Keratinocyte (primary cell): ENCODE results near the gene CDIPT. TPM values are rescaled to one million over a fixed set of nuclear protein-coding genes. Genes with fewer than 3 reads are reported as not detected.

Source experiments
- DNase-seq: peaks from one replicate; pipeline ENCODE4 v3.0.0-alpha.2; 2011; ENCODE audit warnings: low read depth, missing footprints, low spot score
- FAIRE-seq: peaks from 2 replicates; lab custom pipeline; 2011; peaks lifted over from hg19 to GRCh38; lab: Jason Lieb, UNC
- H2AFZ ChIP-seq: 2 replicates; pipeline ENCODE4 v1.6.0; 2012; ENCODE audit warnings: low read length, control low read depth, inconsistent platforms; ENCODE audit not compliant: control insufficient read depth
- H3K27ac ChIP-seq: 2 replicates; pipeline ENCODE4 v1.5.1; 2011; ENCODE audit warnings: low read length; ENCODE audit not compliant: control insufficient read depth, insufficient read depth
- H3K27me3 ChIP-seq: 3 replicates; pipeline ENCODE4 v1.6.0; 2011; ENCODE audit warnings: low read length; ENCODE audit not compliant: control insufficient read depth, insufficient read depth; ENCODE audit errors: extremely low read depth
- H3K36me3 ChIP-seq, 2 experiments: 2 replicates in 1 of 2; 3 replicates in 1 of 2; pipeline ENCODE4 v1.5.1; 2011; ENCODE audit warnings: low read length in 2 of 2, mild to moderate bottlenecking in 1 of 2; ENCODE audit not compliant: control insufficient read depth in 2 of 2, insufficient read depth in 2 of 2; ENCODE audit errors: extremely low read depth in 1 of 2
- H3K4me1 ChIP-seq: 3 replicates; pipeline ENCODE4 v1.5.1; 2011; ENCODE audit warnings: low read length; ENCODE audit not compliant: control insufficient read depth, insufficient read depth; ENCODE audit errors: extremely low read depth
- H3K4me2 ChIP-seq: 3 replicates; pipeline ENCODE4 v1.6.0; 2011; ENCODE audit warnings: low read depth, low read length; ENCODE audit not compliant: control insufficient read depth, insufficient read depth; ENCODE audit errors: extremely low read depth
- H3K4me3 ChIP-seq, 3 experiments: fragments of 200-600 bp in 1 of 3; sonication (generic) in 1 of 3; 2 replicates in 2 of 3; 3 replicates in 1 of 3; pipeline ENCODE4 v1.5.1; 2011 to 2016; ENCODE audit warnings: low read length in 3 of 3, mild to moderate bottlenecking in 3 of 3, control low read depth in 2 of 3, inconsistent platforms in 1 of 3, low read depth in 1 of 3, mixed read lengths in 1 of 3, mixed run types in 1 of 3, moderate library complexity in 1 of 3; ENCODE audit not compliant: control insufficient read depth in 2 of 3, insufficient read depth in 2 of 3; ENCODE audit errors: extremely low read depth in 1 of 3
- H3K79me2 ChIP-seq: 2 replicates; pipeline ENCODE4 v1.6.0; 2012; ENCODE audit warnings: low read length; ENCODE audit not compliant: control insufficient read depth, insufficient read depth
- H3K9ac ChIP-seq: 3 replicates; pipeline ENCODE4 v1.6.0; 2011; ENCODE audit warnings: low read length; ENCODE audit not compliant: control insufficient read depth, insufficient read depth; ENCODE audit errors: extremely low read depth
- H3K9me1 ChIP-seq: 3 replicates; pipeline ENCODE4 v1.6.0; 2011; ENCODE audit warnings: low read length; ENCODE audit not compliant: control insufficient read depth, insufficient read depth; ENCODE audit errors: extremely low read depth
- H3K9me3 ChIP-seq: 2 replicates; pipeline ENCODE4 v1.5.1; 2012; ENCODE audit warnings: low read depth, low read length; ENCODE audit not compliant: control insufficient read depth
- H4K20me1 ChIP-seq: 3 replicates; pipeline ENCODE4 v1.6.0; 2011; ENCODE audit warnings: low read length; ENCODE audit not compliant: control insufficient read depth, insufficient read depth; ENCODE audit errors: extremely low read depth
- EZH2 ChIP-seq: IDR thresholded peaks from one replicate; pipeline ENCODE4 v1.6.1; 2012; ENCODE audit warnings: inconsistent platforms, mild to moderate bottlenecking, low read length, moderate library complexity
- dilution Hi-C: fragments of 300-500 bp; cut with MboI; formaldehyde crosslinking; loops from one replicate; pipeline ENCODE4 v1.7.0; 2020; ENCODE audit warnings: low sequenced_read_pairs; ENCODE audit not compliant: extremely low pct_ligation_motif_present
- polyA plus RNA-seq, 5 experiments: library from polyadenylated mRNA; depleted of rRNA in 3 of 5; stranded (reverse) in 3 of 5; stranded (forward) in 1 of 5; unstranded in 1 of 5; fragments of >200 nt; gene quantifications; 1 replicate in 1 of 5; 2 replicates in 3 of 5; 3 replicates in 1 of 5; pipeline versions ENCODE4 v1.2.1 to v1.2.3, GENCODE V29; 2011 to 2012; ENCODE audit warnings: missing spikeins in 2 of 5, low read depth in 1 of 5, low replicate concordance in 1 of 5
- TF ChIP-seq, protein P1 (sequence below), 3 experiments: IDR thresholded peaks in 1 of 3; conservative IDR thresholded peaks in 1 of 3; optimal IDR thresholded peaks in 1 of 3; 2 replicates in 2 of 3; 3 replicates in 1 of 3; pipeline versions ENCODE3 to v1.5.1; 2011; ENCODE audit warnings: low read length in 3 of 3, mild to moderate bottlenecking in 3 of 3, moderate library complexity in 2 of 3, control low read depth in 1 of 3, inconsistent platforms in 1 of 3; ENCODE audit not compliant: insufficient read depth in 2 of 3; ENCODE audit errors: extremely low read depth in 1 of 3

Gene CDIPT
- polyA plus RNA-seq, 1 donor (not counting 4 experiments of a cell fraction or from before 2014, with no cell fraction given) = 49.5 TPM

DNA sequence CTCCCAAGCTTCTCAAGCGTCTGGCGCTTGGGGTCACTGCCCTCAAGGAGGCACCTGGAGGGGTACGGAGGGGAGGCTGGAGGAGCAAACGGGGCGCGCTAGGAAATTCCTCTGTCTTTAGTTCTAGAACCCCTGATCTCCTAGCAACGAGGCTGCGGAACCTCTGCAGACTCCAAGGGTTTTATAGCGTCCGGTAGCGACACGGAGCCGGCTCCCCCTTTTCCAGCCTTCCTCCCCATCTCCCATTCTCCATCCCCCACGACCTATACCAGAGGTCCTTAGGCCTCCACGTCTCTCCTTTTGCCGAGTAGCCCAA, 601 bp upstream of the CDIPT start:
- DNase-seq (no peak), FAIRE-seq (no peak)
- H4K20me1 ChIP-seq = no peaks in the 10 kb centered on the region
- H3K27ac ChIP-seq = peak overlapping the region; percentile 96
- peak overlapping the region; percentile 62 to 87 (median 72) for H3K4me3 ChIP-seq
- H3K9me3 ChIP-seq = no peaks in the 10 kb centered on the region
- H3K79me2 ChIP-seq = peaks cover 8% of the 10 kb centered on the region
- no peaks in the 10 kb centered on the region for H3K27me3 ChIP-seq
- H3K9ac ChIP-seq = peak overlapping the region; percentile 90
- H3K9me1 ChIP-seq = no peaks in the 10 kb centered on the region
- H3K36me3 ChIP-seq = peaks cover 5 to 12% of the 10 kb centered on the region in 2 experiments
- TF ChIP-seq EZH2 = no peak
- TF ChIP-seq, protein P1, sequence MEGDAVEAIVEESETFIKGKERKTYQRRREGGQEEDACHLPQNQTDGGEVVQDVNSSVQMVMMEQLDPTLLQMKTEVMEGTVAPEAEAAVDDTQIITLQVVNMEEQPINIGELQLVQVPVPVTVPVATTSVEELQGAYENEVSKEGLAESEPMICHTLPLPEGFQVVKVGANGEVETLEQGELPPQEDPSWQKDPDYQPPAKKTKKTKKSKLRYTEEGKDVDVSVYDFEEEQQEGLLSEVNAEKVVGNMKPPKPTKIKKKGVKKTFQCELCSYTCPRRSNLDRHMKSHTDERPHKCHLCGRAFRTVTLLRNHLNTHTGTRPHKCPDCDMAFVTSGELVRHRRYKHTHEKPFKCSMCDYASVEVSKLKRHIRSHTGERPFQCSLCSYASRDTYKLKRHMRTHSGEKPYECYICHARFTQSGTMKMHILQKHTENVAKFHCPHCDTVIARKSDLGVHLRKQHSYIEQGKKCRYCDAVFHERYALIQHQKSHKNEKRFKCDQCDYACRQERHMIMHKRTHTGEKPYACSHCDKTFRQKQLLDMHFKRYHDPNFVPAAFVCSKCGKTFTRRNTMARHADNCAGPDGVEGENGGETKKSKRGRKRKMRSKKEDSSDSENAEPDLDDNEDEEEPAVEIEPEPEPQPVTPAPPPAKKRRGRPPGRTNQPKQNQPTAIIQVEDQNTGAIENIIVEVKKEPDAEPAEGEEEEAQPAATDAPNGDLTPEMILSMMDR (optimal IDR thresholded peaks at IDR 0.05 in 1 of 3, IDR thresholded peaks at IDR 0.05 in 1 of 3, conservative IDR thresholded peaks at IDR 0.05 in 1 of 3; ENCODE audit: extremely low read depth in 1 of 3, insufficient read depth in 2 of 3, low read length in 3 of 3) = no peak
- H3K4me2 ChIP-seq = peak overlapping the region; percentile 88
- dilution Hi-C loops = no loop called here
- peaks cover 6% of the 10 kb centered on the region for H3K4me1 ChIP-seq
- H2AFZ ChIP-seq = peak overlapping the region; percentile 90

GRCh38 chr16:29862383-29862883, 593 bp downstream of the CDIPT start:
- Histone ChIP-seq H3K9ac (peak overlapping the region; percentile 90), H3K4me3 (peak overlapping the region; percentile 72 to 94 (median 87)), H4K20me1 (no peaks in the 10 kb centered on the region), H3K4me2 (peak overlapping the region; percentile 88), H3K9me3 (no peaks in the 10 kb centered on the region), H3K27ac (peak overlapping the region; percentile 96), H3K27me3 (no peaks in the 10 kb centered on the region), H3K9me1 (peaks cover 2% of the 10 kb centered on the region), H3K4me1 (peaks cover 6% of the 10 kb centered on the region), H3K36me3 (peaks cover 9 to 13% of the 10 kb centered on the region in 2 experiments), H2AFZ (peak overlapping the region; percentile 86), H3K79me2 (peaks cover 8% of the 10 kb centered on the region)
- TF ChIP-seq, protein P1 (optimal IDR thresholded peaks at IDR 0.05 in 1 of 3, IDR thresholded peaks at IDR 0.05 in 1 of 3, conservative IDR thresholded peaks at IDR 0.05 in 1 of 3; ENCODE audit: extremely low read depth in 1 of 3, insufficient read depth in 2 of 3, low read length in 3 of 3) = peak in 2 of 3 experiments; percentile 5 to 38
- no peak for TF ChIP-seq EZH2
- no peak for DNase-seq
- no peak for FAIRE-seq
- dilution Hi-C loops = no loop called here
